Activated B cell treated with CpG ODN at 0.5 μM for 24 hours (primary cell): ENCODE measurements around the gene USP3. TPM values are rescaled to one million over a fixed set of nuclear protein-coding genes. Genes with fewer than 3 reads are reported as not detected.
A peak's percentile ranks its signal among the peaks of the same experiment; 100 is the strongest.

Experiments used
- ATAC-seq: fragments of 200-7000 bp; cut with Tn5 transposase; one replicate; pipeline ENCODE4 v1.10.0; 2021; ENCODE audit warnings: low read depth, mild to moderate bottlenecking, moderate library complexity
- CTCF ChIA-PET: fragments of 350-600 bp; sonication (Branson Sonifier 250); formaldehyde crosslinking; loops from one replicate; lab custom pipeline; 2021; ENCODE audit warnings: antibody characterized with exemption; lab: Charles Lee
- POLR2A ChIA-PET: fragments of 350-600 bp; sonication (Branson Sonifier 250); formaldehyde crosslinking; loops from one replicate; lab custom pipeline; 2021; ENCODE audit warnings: antibody characterized with exemption; lab: Charles Lee
- DNase-seq: peaks from one replicate; pipeline ENCODE4 v3.0.0; 2022
- H3K27ac Mint-ChIP-seq: one replicate; pipeline ENCODE4 v1.8.0; 2020; ENCODE audit warnings: mixed read lengths
- H3K27me3 Mint-ChIP-seq: one replicate; pipeline ENCODE4 v1.8.0; 2021; ENCODE audit warnings: mixed read lengths
- H3K36me3 Mint-ChIP-seq: one replicate; pipeline ENCODE4 v1.8.0; 2021; ENCODE audit warnings: low read depth, mixed read lengths
- H3K4me1 Mint-ChIP-seq: one replicate; pipeline ENCODE4 v1.8.0; 2021; ENCODE audit warnings: mixed read lengths
- H3K4me3 Mint-ChIP-seq: one replicate; pipeline ENCODE4 v1.8.0; 2020; ENCODE audit warnings: mild to moderate bottlenecking, mixed read lengths
- H3K9me3 Mint-ChIP-seq: one replicate; pipeline ENCODE4 v1.8.0; 2020; ENCODE audit warnings: mixed read lengths
- intact Hi-C: fragments of 100-400 bp; cut with micrococcal nuclease; formaldehyde crosslinking; loops from one replicate; pipeline ENCODE4 v1.15.1; 2024
- total RNA-seq: library from RNA; stranded (reverse); gene quantifications from 2 replicates; pipeline ENCODE4 v1.2.3, GENCODE V29; 2022
- TF ChIP-seq, protein P1 (sequence below): fragments of 200-600 bp; IDR thresholded peaks from one replicate; pipeline ENCODE4 v1.8.0; 2022; ENCODE audit warnings: antibody characterized with exemption, mild to moderate bottlenecking

The USP3 gene
- total RNA-seq, 1 donor from 2014 or later = 110 TPM

DNA sequence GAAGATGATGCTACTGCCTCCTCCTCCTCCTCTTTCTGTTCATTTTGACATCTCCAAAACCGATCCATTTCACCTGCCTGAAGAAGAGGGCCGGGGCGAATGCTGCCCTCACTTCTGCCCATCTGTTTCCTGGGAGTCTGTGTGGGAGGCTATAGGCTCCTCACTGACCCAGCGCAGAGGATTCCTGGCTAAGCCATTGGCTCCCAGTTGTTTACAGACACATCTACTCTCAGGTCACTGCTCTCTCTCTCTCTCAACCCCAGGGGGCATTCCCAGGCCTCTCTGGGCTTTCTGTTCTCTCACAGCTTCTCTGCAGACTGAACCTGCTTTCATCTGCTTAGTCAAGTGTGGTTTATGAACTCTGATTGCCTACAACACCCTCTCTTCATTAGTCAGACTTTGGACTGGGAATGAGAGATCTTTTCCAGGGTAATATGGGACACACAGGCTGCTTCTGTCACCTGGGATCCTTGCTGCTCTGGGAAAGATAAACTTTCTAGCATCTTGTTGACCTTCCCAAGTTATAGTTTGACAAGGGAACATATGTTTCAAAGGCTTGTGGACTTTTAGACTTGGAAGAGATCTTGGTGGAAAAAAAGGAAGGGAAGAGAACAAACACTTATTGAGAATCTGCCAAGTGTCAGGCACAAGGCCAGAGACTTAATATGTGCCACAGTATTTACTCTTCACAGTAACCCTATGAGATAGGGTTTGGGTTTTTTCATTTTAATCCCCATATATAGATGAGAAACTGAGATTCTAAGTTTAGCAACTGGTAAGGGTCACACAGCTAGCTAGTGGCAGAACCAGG is 30.2 kb upstream of the USP3 start:
- intact Hi-C loops = loop anchor here (1.0 to 2.0 kb wide), 7 partner anchors 13 to 679 kb away; partner anchors contain the start of genes RAB8B and USP3
- Mint-ChIP-seq H3K27me3 (no peaks in the 10 kb centered on the region), H3K9me3 (no peaks in the 10 kb centered on the region), H3K4me1 (peaks cover 75% of the 10 kb centered on the region), H3K4me3 (peak overlapping the region; percentile 83), H3K36me3 (no peaks in the 10 kb centered on the region), H3K27ac (peak overlapping the region; percentile 99)
- TF ChIP-seq, protein P1, sequence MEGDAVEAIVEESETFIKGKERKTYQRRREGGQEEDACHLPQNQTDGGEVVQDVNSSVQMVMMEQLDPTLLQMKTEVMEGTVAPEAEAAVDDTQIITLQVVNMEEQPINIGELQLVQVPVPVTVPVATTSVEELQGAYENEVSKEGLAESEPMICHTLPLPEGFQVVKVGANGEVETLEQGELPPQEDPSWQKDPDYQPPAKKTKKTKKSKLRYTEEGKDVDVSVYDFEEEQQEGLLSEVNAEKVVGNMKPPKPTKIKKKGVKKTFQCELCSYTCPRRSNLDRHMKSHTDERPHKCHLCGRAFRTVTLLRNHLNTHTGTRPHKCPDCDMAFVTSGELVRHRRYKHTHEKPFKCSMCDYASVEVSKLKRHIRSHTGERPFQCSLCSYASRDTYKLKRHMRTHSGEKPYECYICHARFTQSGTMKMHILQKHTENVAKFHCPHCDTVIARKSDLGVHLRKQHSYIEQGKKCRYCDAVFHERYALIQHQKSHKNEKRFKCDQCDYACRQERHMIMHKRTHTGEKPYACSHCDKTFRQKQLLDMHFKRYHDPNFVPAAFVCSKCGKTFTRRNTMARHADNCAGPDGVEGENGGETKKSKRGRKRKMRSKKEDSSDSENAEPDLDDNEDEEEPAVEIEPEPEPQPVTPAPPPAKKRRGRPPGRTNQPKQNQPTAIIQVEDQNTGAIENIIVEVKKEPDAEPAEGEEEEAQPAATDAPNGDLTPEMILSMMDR = no peak
- ATAC-seq (peak; percentile 64), DNase-seq (peak; percentile 59)
- ChIA-PET POLR2A (interaction anchor here (0.5 to 18.4 kb wide), 12 partner anchors 11 to 688 kb away, joined by 3 to 509 read pairs (median 6); partner anchors contain the start of genes APH1B, PPIB and USP3), CTCF (interaction anchor here (1.0 to 5.4 kb wide), 10 partner anchors 10 to 136 kb away, joined by 3 to 30 read pairs (median 4); partner anchors contain the start of gene USP3)

DNA sequence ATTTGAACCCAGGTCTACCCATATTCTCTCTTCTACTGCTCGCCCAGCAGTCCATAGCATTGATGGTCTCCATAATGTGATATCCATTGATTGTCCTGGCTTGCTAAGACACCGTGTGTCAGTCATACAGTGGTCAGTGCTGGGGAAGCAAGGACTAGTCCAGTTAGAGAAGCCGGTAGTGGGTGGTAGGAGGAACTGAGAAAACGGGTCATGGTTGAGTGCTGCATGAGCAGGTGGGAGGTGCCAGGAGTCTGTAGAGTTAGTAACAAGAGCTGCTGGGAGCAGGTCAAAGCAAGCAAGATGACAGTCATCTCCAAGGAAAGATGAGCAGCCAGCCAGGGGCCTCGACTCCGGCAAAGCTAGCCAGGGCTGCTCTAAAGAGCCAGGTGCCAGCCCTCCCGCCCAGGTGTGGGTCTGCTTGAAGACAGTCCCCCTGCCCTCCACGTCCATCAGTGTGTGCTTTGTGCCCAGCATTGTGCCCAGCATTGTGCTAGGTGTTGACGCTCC is 29.5 kb upstream of the USP3 start:
- DNase-seq = peak; percentile 58

DNA sequence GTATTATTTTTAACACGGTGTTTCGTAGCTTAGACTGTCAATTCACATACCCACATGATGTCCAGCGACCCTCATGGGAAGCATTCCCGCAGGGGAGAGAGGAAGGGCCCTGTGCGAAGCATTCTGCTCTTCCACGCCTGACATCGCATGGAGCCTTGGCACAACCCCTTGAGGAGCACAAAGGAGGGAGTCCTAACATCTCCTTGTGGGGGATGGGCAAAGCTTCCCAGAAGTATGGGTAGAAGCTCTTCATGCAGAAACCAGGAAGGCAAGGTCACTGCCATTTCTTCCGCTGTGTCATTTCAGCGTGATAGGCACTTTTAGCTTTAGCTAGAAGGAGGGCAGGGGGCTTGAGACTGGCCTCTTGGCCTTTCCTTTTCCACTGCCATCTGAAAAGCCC is 28.7 kb upstream of the USP3 start:
- peaks cover 88% of the 10 kb centered on the region for H3K4me1 Mint-ChIP-seq
- DNase-seq = no peak
- H3K27ac Mint-ChIP-seq = peak overlapping the region; percentile 99
- ChIA-PET POLR2A (interaction anchor here (1.1 to 18.4 kb wide), 7 partner anchors 9 to 124 kb away, joined by 3 to 509 read pairs (median 42); partner anchors contain the start of gene USP3), CTCF (interaction anchor here (0.8 to 5.4 kb wide), 7 partner anchors 8 to 30 kb away, joined by 3 to 30 read pairs (median 5); partner anchors contain the start of gene USP3)
- ATAC-seq = no peak
- H3K9me3 Mint-ChIP-seq = no peaks in the 10 kb centered on the region
- no peaks in the 10 kb centered on the region for H3K27me3 Mint-ChIP-seq
- intact Hi-C loops = loop anchor here (2.0 kb wide), 3 partner anchors 69 to 287 kb away; partner anchors contain the start of gene RAB8B
- TF ChIP-seq, protein P1 = no peak
- no peaks in the 10 kb centered on the region for H3K36me3 Mint-ChIP-seq
- no peak overlapping the region for H3K4me3 Mint-ChIP-seq

More for the DNA sequence above, 29.5 kb upstream of the USP3 start:
- Mint-ChIP-seq H3K9me3 (no peaks in the 10 kb centered on the region), H3K4me3 (peak overlapping the region; percentile 83), H3K27me3 (no peaks in the 10 kb centered on the region), H3K27ac (peak overlapping the region; percentile 99), H3K36me3 (no peaks in the 10 kb centered on the region), H3K4me1 (peaks cover 80% of the 10 kb centered on the region)
- TF ChIP-seq, protein P1 = no peak
- ChIA-PET POLR2A (interaction anchor here (0.5 to 18.4 kb wide), 11 partner anchors 10 to 688 kb away, joined by 3 to 509 read pairs (median 8); partner anchors contain the start of genes PPIB and USP3), CTCF (interaction anchor here (1.1 to 5.4 kb wide), 10 partner anchors 9 to 135 kb away, joined by 3 to 30 read pairs (median 4); partner anchors contain the start of gene USP3)
- intact Hi-C loops = loop anchor here (1.0 to 2.0 kb wide), 7 partner anchors 12 to 678 kb away; partner anchors contain the start of genes RAB8B and USP3
- ATAC-seq = peak; percentile 72

DNA sequence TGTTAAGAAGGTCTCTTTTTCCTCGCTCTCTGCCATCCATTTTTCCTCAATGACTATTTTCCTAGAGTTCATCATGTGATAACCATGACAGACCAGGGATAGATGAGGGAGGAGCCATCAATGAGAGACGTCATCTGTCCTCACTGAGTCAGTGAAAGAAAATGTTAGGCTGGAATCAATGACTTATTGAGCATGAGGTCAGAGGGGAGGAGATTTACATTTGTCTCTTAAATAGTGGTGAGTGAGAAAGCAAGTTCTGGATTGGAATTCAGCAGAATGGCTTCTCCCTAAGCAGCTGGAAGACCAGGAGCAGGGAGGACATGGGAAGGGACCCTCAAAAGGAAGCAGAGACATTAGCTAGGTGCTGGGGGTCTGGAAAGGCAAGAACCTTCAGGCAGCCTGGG is 28.2 kb upstream of the USP3 start:
- ATAC-seq (no peak), DNase-seq (no peak)
- H3K4me1 Mint-ChIP-seq = peaks cover 90% of the 10 kb centered on the region
- no peaks in the 10 kb centered on the region for H3K9me3 Mint-ChIP-seq
- TF ChIP-seq, protein P1 = no peak
- no peaks in the 10 kb centered on the region for H3K36me3 Mint-ChIP-seq
- H3K27ac Mint-ChIP-seq = peak overlapping the region; percentile 99
- ChIA-PET CTCF (interaction anchor here (0.8 to 5.4 kb wide), 6 partner anchors 9 to 29 kb away, joined by 4 to 30 read pairs (median 11); partner anchors contain the start of gene USP3), POLR2A (interaction anchor here (0.7 to 18.4 kb wide), 6 partner anchors 9 to 124 kb away, joined by 3 to 509 read pairs (median 71); partner anchors contain the start of gene USP3)
- H3K4me3 Mint-ChIP-seq = peak overlapping the region; percentile 11
- H3K27me3 Mint-ChIP-seq = no peaks in the 10 kb centered on the region
- intact Hi-C loops = no loop called here
